DMS79 treated with DMSO at 0.1 percent for 48 hours (cell line): ENCODE results near the gene EPN2.

Source experiments
- DNase-seq: peaks from one replicate; lab custom pipeline; 2025; lab: John Stamatoyannopoulos, UW

EPN2 gene

DNA sequence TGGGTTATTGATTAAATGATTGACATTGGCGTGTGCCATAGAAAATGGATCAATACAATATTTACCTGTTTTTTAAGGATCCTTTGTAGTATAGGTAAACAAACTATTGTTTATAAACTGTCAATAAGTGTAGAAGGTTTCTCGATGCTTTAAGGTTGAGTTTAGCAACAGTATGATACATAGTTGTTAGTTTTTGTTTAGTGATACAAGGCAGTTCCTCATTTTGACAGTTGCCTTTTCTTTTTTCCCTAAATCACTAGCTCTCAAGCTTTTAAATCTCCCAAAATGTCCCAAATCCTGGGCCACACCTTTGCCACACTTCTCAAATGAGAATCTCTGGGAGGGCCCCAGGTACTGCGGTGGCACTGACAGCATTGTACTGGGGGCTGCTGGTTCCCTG lies 57.3 kb downstream of the EPN2 start:
- no peak for DNase-seq

- no peak for DNase-seq
Observed at GRCh38 chr17:19295473-19296135, 58.4 kb downstream of the EPN2 start.

DNA sequence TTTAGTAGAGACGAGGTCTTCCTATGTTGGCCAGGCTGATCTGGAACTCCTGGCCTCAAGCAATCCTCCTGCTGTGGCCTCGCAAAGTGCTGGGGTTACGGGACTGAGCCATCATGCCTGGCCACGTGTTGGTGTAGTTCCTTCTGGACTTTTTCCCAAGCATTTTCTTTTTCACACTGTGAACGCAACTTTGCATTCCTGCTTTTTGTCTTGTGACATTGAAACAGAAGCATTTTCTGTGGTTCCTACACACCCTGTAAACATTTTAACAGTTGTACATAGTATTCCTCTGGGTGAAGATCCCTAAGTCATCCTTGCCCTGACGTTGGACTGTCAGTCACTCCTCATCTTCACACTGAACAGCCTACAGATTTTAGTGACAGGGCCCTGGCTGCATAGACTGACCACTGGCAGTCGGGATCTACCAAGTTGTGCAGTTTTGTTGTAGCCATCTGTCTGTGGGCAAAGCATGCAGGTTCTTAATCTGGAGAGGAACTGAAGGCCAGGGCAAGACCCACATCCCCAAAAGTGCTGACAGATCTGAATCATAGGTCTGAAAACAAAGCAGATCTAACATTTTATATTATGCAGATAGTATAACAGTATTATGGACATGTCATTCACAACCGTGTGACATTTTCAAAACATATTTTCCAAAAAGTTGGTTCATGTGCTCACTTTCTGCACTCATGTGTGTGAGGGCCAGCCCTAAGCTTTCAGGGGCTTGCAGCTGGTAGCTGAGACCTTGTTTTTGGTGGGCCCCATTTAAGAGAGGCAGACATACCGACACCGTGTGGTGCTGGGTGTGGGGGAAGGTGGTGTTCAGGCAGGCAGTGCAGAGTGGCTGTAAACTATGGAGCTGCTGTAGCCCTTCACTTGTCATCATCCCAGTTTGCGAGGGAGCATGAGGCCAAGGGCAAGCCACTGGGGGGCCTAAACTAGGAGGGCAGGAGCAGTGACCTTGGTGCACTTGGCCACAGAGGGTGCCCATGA lies 59.9 kb downstream of the EPN2 start:
- no peak for DNase-seq

- DNase-seq, result no peak
Observed at GRCh38 chr17:19298569-19299213, 61.5 kb downstream of the EPN2 start.

DNA sequence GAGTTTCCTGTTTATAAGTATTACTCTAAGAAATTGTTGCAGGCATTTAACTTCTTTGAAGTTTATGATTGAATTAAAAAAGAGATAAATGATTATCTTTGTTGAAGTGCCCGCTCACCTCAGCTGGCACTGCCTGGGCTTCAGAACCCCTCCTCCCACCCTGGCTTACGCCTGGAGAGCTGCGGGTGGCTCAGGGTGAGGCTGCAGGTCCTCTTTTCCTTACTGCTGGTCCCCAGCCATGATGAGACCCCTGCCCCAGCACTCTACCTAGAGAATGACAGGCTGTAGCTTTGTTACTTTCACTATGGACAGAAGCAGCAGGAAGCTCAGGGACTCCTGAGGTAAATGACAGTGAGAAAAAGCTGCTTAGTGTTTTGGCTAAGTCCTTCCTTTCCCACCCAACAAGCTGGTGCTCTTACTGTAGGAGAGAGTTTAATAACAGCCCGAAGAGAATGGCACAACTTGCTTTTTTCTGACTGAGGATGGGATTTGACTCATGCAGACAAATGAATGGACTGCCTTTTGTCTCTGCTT lies 62.1 kb downstream of the EPN2 start:
- DNase-seq, result no peak

- DNase-seq, result no peak
Observed at GRCh38 chr17:19299866-19300265, 62.7 kb downstream of the EPN2 start.

GRCh38 chr17:19301274-19301951 lies 64.2 kb downstream of the EPN2 start:
- DNase-seq, result no peak

GRCh38 chr17:19301973-19302372 lies 64.8 kb downstream of the EPN2 start:
- no peak for DNase-seq

DNA sequence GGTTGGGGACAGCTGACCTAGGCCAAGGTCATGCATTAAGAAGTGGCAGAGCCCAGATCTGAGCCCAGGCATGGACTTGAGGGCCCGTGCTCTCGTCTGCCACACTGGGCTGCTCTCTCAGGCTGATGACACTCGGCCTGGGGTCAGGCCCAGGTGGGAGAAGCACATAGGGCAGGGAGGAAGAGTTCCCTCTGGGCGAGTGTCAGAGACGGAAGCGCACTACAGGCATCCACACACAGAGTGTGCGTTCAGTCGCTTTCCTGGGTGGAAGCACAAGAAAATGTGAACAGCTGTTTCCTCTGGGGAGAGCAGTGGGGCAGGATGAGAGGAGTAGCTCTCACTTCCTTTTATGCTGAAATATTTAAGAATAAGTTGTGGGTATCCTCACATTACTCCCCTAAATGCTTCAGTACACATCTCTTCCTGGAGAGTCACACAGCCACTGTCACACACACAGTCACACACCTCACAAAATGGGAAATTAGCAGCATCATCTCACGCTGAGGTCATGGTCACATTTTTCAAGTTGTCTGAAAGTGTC lies 65.7 kb downstream of the EPN2 start:
- no peak for DNase-seq

GRCh38 chr17:19303367-19303776 lies 66.2 kb downstream of the EPN2 start:
- DNase-seq, result no peak

DNA sequence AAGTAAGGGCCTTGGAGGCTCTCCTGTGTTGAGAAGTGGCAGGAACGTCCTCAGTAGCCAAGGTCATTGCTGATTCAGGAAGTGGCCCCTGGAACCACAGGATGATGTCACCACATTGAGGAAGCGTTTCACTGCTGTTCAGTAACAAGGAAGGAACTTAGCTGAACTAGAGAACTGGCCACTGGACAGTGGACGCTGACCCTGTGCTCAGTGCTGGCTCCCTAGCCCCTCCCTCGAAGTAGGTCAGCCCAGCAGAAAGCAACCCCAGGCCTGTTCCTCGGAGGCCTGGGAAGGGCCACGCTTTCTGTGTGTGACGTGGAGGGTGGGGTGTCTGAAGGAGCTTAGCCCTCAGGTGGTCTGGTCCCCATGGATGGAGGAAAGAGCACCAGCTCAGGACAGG lies 67.0 kb downstream of the EPN2 start:
- no peak for DNase-seq

- DNase-seq, result no peak
Observed at GRCh38 chr17:19304751-19305150, 67.6 kb downstream of the EPN2 start.

DNA sequence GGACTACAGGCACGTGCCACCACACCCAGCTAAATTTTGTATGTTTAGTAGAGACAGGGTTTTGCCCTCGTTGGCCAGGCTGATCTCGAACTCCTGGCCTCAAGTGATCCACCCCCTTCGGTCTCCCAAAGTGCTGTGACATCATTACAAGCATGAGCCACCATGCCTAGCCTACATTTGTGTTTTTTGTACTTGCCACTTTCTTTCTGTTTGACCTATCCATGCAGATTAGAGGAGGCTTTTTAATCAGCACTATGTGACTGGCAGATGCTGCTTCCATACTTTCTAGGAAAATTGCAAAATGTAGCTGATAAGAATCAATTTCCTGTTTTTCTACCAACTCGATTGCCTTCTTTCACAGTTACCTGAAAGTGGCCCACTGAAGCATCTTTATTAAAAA lies 68.1 kb downstream of the EPN2 start:
- DNase-seq, result no peak

- no peak for DNase-seq
Observed at GRCh38 chr17:19305761-19306159, 68.6 kb downstream of the EPN2 start.

DNA sequence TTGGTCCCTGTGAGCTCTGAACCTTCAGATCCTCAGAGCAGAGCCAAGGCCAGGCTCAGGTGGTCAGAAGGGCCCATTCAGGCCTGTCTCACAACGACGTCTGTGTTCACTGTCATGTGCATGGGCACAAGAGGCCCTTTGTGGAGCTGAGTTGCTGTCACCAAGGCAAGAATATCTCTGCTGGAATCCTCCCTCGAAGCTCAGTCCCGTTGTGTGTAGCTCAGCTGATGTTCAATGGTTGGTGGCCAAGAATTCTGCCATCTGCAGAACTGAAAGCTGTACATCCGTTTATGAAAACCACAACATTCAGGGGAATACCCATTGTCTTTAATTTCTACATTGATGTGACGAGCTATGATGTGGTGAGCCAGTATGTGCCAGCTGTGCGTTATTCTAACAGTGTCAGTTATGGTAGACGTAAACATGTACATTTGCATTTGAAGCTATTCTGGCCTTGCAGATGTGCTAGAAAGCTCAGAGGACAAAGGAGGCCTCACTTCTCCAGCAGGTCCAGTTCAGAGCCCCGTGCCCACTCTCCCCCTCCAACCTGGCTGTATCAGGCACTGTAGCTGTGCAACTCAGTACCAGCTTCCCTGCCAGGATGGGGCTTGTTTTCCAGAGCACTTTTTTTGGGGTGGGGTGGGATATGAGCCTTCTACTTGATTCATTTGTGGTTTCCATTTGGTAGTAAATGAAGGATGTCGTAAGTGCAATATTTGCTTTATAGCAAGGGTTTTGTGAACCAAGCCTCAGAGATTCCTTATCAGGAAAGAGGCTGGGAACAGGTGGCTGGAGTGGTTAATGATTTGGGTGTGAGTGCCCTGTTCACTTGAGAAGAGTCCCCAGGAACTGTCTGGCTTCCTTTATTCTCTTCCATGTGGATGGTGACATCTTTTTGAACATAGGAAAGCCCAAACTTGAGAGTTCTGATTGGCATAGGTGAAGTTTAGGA lies 69.3 kb downstream of the EPN2 start:
- DNase-seq, result no peak

- no peak for DNase-seq
Observed at GRCh38 chr17:19307521-19307920, 70.4 kb downstream of the EPN2 start.

DNA sequence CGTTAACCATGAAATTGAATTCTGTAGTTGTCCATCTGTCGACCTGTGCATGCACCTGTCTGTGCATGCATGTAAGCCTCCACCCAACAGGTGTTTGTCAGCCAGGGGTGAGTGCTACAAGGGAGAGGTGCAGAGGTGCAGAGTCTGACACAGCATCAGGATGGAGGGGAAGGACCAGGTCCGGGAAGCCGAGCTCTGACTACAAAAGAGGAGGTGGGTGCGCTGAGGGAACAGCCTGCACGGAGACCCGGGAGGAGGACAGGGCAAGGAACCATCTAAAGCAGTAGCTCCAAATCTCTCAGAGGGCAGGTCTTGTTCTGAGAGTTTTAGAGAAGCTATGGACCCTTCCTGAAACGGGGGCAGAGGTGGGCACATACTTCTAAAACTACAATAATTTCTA lies 71.2 kb downstream of the EPN2 start:
- no peak for DNase-seq

DNA sequence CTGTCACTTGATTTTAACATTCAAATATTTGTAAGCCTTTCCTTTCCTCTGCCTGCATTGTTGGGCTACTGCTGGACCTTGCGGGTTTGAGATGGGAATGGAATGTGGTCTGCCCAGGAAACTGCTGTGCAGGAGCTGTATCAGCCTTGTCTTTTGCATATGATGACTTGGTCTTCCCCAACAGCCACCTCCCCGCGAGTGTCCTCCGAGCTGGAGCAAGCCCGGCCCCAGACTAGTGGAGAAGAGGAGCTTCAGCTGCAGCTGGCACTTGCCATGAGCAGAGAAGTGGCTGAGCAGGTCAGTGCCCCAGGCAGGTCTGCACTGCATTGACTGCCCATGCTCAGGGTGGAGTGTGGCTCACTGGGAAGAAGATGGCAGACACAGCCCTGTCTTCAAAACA lies 72.5 kb downstream of the EPN2 start:
- no peak for DNase-seq

DNA sequence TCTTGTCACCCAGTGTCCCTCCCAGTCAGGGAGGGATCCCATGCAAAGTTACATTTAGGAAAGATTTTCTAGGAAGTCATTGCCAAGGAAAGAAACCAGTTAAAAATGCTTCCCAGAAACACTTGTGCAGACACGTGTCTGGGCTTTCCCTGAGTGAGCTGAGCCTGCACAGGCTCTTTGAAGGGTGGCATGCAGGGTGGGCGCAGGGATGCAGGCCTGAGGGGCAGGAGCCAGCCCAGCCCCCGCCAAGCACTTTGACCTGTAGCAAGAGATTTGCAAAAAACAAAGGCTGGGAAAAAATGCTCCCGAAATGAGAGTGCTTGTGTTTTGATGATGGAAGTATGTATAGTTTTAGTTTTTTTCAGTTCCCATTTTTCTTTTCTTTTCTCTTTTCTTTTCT lies 73.0 kb downstream of the EPN2 start:
- no peak for DNase-seq

GRCh38 chr17:19311016-19311415 lies 73.8 kb downstream of the EPN2 start:
- no peak for DNase-seq
